Measurements from ENCODE around the gene KIF23. TPM values are rescaled to one million over a fixed set of nuclear protein-coding genes. Genes with fewer than 3 reads are reported as not detected.
"Not testable (repeated sequence)": the region's sequence is repeated elsewhere in the genome, so short reads cannot be mapped to it uniquely, and the experiment has no call there.

Gene KIF23
- polyA plus RNA-seq, 1 donor, result 14.3 TPM

- no peak for DNase-seq
Measured at GRCh38 chr15:69435985-69436384, 21.8 kb downstream of the KIF23 start.

- no peak for DNase-seq
Measured at GRCh38 chr15:69436951-69437350, 22.8 kb downstream of the KIF23 start.

GRCh38 chr15:69439623-69440022 is 25.5 kb downstream of the KIF23 start:
- DNase-seq, result no peak

GRCh38 chr15:69443032-69443611 is 29.0 kb downstream of the KIF23 start:
- no peak for DNase-seq

- DNase-seq, result no peak
Measured at GRCh38 chr15:69444686-69445085, 30.5 kb downstream of the KIF23 start.

GRCh38 chr15:69446953-69447352 is 32.8 kb downstream of the KIF23 start:
- no peak for DNase-seq

- DNase-seq, result not testable (repeated sequence)
Measured at GRCh38 chr15:69450221-69450620, 36.1 kb downstream of the KIF23 start.

GRCh38 chr15:69450968-69451695 is 37.0 kb downstream of the KIF23 start:
- no peak for DNase-seq

- peak; percentile 59 for DNase-seq
Measured at GRCh38 chr15:69451951-69452691, 38.0 kb downstream of the KIF23 start.

- DNase-seq, result peak; percentile 97
Measured at GRCh38 chr15:69452692-69453521, 38.8 kb downstream of the KIF23 start, which contains the start of gene RPLP1. Gene RPLP1 (plus strand): TSS chr15:69452818. CDS start chr15:69452949, 131 bp downstream.

- no peak for DNase-seq
Measured at GRCh38 chr15:69454953-69455352, 40.8 kb downstream of the KIF23 start.

- no peak for DNase-seq
Measured at GRCh38 chr15:69456208-69457166, 42.3 kb downstream of the KIF23 start.

GRCh38 chr15:69457304-69458280 is 43.4 kb downstream of the KIF23 start:
- DNase-seq, result no peak

GRCh38 chr15:69459066-69459465 is 44.9 kb downstream of the KIF23 start:
- DNase-seq, result no peak

GRCh38 chr15:69460481-69460880 is 46.3 kb downstream of the KIF23 start:
- no peak for DNase-seq

GRCh38 chr15:69462030-69462492 is 47.9 kb downstream of the KIF23 start:
- no peak for DNase-seq

- peak; percentile 99 for DNase-seq
Measured at GRCh38 chr15:69462493-69463181, 48.5 kb downstream of the KIF23 start.

- DNase-seq, result no peak
Measured at GRCh38 chr15:69463182-69463756, 49.1 kb downstream of the KIF23 start.

- DNase-seq, result no peak
Measured at GRCh38 chr15:69465253-69465652, 51.1 kb downstream of the KIF23 start.

All from hindlimb muscle (tissue), 1 donor.